Activated CD4-positive, alpha-beta T cell treated with anti-CD3 and anti-CD28 coated beads for 48 hours (primary cell): Measurements from ENCODE around the gene ID3.

Source experiments
- DNase-seq: peaks from one replicate; pipeline ENCODE4 v3.0.0-alpha.2; 2020

Gene ID3, protein sequence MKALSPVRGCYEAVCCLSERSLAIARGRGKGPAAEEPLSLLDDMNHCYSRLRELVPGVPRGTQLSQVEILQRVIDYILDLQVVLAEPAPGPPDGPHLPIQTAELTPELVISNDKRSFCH

DNA sequence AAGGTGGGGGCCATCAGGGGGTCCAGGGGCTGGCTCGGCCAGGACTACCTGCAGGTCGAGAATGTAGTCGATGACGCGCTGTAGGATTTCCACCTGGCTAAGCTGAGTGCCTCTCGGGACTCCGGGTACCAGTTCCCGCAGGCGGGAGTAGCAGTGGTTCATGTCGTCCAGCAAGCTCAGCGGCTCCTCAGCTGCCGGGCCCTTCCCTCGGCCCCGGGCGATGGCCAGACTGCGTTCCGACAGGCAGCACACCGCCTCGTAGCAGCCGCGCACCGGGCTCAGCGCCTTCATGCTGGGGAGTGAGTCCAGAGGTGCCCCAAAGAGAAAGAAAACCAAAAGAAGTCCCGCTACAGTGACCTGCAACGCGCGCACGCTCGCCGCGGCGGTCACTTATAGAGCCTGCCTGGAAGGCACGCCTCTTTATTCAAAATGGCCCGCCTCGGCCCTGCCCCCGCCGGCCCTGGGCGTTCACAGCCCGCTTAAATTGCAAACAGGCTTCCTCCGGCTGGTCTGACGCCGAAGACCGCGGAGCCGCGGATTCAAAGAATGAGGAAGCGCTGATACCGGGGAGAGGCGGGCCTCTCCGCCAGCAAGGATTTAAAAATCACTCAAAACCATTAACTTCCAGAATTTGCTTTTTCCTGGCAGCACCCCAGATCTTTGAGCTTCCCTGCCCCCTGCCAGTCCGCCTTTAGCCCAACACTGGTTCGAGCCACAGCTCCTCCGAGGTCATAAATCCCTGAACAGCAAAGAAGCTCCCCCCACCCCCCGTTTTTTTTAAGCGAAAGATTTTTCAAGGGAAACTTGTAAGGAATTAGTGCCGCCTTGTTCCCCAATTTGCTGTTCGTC is at the start of gene ID3:
Gene ID3, minus strand, starts transcription at position 366 of the 849 bp plus-strand sequence. Its CDS starts 75 bp downstream, at position 291.
- peak; percentile 93 for DNase-seq

DNA sequence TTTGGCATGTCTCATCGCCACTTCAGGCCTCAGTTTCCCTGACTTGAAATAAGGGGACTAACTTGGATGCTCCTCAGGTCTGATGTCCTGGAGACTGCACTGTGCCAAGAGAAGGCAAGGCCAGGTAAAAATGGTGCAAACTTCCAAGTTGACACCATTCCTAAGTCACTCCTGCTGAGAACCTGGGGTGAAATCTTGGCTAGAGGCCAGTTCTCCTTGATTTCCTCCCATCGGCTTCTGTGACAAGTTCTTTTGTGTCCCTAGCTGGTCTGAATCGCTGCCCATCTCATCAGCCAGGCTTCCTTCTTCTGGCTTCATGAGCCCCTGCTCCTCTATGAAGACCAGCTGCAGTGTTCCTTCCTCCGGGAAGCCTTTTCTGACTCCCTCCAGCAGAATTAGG is 48.6 kb upstream of the ID3 start:
- DNase-seq = no peak

DNA sequence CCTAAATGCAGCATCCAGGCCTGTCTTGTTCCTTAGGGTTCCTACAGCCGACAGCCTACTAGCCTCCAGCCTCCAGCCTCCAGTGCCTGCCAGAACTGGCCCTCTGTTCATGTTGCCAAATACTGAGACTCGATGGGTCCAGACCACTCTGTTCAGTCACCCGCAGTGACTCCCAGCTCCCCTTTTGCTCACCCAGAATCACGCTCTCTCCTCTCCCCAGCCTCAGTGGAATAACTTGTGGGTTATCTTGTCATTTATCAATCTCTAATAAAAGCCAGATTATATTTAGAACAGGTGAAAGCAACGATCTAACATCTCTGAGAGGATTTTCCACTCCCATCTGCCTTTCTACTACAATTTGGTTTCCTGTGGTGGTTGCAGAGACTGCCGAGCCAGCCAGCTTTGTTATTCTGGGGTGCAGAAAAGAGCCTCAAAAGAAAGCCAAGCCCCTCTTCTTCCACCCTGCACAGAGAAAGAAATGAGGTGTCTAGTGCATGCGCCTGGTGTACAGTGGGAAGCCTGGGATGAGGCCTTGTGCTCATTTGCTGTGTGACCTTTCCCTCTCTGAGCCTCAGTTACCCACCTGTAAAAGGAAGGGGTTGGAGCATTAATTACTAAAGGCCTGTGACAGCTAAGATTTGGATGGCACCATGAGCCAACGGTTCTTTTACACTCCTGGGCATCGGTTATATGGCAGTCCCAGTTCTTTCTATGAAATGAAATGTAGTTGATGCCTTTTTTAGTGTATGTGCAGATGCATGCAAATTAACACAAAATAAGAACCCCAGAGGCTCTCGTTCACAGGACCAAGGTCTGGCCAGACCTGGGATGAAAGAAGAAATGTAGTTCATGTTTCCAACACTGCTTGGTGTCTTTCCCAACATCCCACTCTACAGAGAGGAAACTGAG is 42.9 kb upstream of the ID3 start:
- DNase-seq = no peak

DNA sequence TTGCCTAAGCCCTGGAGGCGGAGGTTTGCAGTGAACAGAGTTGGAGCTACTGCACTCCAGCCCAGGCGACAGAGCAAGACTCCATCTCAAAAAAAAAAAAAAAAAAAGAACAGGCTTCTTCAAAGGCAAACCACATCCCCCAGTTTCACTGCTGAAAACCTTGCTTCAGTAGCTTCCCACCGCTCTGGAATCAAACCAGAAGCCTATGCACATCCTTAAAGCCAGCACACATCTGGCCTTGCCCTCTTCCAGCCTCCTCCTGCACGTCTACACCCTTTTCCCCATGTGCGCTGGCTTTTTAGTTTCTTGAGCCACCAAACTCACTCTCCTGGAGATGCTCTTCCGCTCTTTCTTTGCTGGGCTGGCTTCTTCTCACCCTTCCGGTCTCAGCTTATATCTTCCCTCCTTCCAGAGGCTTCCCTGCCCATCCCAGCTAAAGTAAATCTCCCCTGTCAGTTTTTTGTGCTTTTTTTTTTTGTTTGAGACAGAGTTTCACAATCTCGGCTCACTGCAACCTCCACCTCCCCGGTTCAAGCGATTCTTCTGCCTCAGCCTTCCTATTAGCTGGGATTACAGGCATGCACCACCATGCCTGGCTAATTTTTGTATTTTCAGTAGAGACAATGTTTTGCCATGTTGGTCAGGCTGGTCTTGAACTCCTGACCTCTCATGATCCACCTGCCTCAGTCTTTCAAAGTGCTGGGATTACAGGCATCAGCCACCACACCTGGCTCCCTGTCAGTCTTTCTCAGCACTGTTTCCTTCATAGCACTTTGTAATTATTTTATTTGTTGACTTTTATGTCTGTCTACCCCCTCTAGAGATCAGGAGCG is 42.0 kb upstream of the ID3 start:
- DNase-seq = no peak

DNA sequence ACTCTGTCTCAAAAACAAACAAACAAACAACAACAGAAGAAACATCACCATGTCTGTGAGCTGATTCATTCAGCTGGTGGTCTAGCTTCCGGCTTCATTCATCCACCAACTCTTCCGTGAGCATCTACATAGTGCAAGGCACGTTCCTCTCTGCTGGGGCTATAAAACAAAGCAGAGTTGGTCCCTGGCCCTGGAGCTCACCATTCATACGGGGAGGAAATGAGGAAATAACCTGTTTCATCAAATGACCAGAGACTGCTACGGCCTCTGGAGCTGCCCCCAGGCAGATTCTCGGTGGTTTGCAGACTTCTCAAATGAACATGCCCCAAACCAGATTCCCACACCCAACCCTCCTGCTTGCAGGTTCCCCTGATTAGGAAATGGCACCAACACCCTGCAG is 41.0 kb upstream of the ID3 start:
- DNase-seq = no peak

DNA sequence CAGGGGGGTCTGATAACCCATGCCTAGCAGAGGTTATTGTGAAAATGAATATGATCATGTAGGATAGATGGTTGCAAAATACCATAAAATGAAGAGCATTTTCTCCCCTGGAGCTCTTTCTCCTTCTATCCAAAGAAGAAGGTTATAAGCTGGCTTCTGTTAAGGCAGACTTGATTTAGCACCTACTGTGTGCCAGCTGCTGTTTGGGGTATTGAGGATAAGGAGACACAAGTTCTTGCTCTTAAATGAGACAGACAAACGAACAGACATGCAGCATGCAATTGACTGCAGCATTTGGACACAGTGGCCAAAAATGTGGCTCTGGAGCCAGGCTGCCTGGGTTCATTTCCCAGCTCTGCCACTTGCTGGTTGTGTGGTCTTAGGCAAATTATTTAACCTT is 39.8 kb upstream of the ID3 start:
- DNase-seq = no peak

DNA sequence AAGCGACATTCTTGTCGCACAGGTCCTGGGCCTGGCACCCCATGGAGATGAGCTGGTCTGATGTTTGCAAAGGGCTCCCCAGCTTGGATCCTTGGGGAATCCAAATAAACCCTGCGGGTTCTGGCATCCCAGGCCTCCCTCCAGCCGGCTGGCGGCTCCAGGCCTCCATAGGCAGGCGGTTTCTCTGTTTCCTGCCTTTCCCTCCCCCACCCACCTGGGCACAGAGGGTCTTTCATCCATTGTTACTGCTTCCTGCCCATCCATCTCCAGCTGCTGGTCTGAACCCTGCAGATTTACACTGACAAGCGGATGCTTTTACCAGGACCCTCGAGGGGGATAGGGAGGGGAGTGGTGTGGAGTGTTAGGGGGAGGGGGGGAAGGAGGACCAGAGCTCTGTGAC is 39.1 kb upstream of the ID3 start:
- no peak for DNase-seq

DNA sequence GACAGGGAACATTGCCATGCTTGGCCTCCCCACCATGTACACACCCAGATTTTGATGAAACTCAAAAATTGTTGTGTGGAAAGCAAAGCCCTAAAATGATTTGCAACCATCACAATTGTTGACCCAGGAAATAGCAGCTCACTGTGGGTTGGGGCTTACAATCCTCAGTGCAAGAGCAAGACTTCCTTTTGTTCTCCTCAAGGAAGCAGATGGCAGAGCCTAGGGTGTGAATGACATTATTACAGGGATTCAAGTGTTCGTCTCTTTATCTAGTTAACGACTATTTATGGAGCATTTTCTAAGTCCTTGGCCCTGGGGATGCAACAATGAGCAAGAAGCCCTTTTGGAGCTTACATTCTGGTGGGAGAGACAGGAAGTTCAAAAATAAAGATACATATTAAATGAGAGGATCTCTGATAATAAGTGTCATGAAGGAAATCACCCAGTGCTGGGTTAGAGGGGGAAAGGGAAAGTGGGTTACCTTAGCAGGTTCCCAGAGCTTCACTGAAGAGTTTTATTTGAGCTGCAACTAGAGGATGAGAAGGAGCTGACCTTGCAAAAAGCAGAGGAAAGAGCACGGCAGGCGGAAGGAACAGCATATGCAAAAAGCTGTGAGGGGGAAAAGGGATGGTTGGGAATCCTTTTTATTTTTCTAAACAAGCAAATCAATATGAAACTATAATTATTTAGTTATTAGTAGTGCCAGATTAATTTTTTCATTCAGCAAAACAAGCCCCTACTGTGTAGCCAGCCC is 38.5 kb upstream of the ID3 start:
- DNase-seq = no peak

DNA sequence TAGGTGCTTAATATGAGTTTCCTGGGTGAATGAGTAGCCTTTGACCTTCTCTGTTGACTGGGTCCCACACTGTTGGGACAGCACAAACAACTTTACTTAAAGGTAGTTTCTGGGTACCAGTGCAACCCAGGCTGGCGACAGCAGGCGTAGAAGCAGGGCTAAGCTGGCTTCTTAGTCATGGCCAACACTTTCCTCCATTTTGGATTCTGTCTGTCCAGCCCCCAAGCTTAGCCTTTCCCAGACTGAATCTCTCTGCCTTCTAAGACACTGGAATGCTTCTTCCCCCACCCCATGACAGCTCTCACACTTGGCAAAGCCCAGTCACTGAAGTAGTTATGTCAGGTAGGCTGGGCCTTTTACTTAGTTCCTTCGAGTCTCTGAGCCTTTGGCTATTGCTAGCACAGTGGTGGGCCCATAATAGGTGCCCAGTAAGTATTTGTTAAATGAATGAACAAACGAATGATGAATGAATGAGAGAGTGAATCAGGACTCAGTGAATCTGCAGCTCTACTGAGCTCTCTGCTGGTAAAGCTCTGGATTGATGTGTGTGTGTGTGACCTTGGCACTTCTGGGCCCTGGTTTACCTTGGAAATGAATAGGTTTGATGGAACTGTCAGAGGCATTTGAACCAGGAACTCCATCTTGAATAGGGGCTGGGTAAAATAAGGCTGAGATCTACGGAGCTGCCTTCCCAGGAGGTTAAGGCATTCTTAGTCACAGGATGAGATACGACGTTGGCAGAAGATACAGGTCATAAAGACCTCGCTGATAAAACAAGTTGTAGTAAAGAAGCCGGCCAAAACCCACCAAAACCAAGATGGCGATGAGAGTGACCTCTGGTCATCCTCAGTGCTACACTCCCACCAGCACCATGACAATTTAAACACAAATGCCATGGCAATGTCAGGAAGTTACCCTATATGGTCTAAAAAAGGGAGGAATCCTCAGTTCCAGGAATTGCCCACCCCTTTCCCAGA is 37.4 kb upstream of the ID3 start:
- no peak for DNase-seq

DNA sequence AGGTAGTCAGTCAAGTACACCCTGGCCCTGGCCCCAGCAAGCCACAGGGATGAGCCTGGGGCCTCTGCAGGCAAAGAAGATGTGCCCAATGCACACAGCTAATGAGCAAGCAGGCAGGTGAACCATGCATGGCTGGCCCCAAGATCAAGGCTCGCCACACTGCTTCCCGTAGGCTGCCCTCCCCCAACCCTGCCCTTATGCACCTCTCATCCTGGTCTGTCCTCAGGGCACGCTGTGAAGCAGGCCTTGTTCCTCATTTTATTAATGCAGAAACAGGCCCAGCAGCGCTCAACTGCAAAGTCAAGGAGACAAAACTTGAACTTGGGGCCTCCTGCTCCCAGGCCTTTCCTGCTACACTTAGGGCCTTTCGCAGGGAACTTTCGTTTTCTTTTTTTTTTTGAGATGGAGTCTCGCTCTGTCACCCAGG is 35.6 kb upstream of the ID3 start:
- DNase-seq = no peak

DNA sequence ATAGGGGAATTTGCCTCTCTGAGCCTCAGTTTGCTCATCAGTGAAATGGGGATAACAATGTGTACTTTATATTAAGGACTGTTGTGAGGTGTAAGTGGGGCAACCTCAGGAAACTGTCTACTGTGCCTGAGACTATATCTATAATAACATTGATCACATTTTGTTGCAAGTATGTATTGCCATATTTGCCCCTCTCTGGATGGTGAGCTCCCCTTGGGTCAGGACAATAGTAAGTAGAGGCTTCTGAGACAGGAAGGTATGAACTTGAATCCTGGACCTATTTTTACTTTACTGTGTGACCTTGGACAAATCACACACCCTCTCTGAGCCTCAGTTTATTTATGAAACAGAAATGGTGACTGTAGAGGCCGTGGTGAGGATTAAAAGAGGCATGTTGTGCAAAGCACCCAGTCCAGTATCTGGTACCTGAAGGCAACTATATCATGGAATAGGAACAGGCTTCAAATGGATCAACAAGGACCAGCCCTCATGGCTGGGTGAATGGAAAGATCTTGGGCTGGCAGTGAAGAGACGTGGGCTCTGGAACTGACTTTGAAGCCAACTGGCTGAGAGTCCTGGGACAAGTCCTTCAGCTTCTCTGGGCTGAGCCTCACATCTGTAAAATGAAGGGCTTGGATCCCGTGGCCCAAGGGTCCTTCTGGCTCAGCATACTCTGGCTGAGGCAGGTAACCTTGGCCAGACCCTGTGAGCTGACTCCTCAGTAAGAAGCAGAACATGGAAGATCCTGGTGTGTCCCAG is 35.0 kb upstream of the ID3 start:
- DNase-seq = no peak

DNA sequence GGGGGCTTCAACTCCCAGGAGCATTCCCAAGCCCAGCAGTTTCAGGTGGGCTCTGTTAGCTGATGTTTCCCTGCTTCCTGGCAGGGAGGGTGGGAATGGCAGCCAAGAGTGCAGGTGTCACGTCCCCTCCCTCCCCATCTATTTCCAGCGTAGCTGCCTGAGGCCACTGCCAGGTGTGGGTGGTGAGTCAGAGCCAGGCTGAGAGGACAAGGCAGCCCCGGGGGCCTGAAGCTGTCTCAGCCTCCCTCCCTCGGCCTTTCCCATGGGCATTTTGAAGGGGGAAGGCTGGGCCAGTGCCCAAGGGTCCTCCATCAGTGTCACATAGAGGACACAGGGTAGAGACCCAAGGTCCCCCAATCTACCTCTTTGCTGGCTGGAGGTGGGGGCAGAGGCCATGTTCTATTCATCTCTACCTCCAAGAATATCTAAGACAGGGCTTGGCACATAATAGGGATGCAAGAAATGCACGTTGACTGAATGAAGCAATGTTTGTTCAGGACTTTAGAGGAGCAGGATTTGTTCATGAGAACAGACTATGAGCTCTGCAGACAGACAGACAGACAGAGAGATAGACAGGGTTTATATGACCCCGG is 34.4 kb upstream of the ID3 start:
- no peak for DNase-seq

DNA sequence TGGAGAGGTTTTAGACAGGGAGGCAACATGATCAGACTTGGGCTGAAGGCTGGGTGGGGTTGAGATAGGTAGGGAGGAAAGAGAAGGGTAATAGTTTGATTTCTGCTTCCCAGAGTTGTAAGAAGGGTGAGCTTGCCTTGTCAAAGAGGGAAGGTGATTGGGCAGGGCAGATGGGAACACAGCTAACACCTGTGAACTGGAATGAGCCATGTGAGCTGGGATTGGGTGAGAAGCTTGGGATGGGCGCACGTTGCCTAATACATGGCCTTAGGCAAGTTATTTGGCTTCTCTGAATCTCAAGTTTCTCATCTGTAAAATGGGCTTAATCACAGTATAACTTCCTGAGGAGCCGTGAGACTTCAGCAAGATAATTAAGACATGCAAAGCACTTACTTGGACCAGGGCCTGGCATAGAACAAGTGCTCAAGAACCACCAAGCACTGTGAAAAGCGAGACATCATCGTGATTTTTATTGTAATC is 33.8 kb upstream of the ID3 start:
- no peak for DNase-seq

DNA sequence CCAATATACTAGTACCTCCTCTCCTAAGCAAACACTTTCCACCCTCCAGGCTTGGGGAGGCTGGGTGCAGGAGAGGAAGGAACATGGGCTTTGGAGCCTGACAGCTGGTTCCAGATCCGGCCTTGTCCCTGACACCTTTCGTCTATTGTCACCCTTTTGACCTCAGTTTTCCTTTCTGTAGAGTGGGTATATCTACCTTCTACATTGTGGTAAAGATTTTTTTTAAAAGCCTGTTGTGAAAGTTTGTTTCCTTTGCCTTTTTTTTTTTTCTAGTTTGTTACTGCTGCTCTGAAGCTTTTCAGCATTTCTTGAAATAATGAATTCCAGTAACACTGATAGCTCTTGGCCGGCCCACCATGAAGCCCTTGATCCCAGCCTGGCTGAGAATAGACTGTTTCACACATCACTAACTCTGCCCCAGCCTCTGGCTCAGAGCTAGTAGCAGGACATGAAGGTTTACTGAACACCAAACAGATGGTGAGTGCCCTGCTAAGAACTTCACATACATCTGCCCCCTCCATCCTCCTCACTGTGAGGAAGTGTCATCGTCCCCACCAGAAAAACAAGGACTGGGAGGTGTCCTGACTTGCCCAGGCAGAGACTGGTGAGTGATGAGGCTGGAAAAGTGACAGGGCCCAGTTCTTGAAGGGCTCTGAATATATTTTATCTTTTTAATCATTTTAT is 33.0 kb upstream of the ID3 start:
- DNase-seq = no peak

DNA sequence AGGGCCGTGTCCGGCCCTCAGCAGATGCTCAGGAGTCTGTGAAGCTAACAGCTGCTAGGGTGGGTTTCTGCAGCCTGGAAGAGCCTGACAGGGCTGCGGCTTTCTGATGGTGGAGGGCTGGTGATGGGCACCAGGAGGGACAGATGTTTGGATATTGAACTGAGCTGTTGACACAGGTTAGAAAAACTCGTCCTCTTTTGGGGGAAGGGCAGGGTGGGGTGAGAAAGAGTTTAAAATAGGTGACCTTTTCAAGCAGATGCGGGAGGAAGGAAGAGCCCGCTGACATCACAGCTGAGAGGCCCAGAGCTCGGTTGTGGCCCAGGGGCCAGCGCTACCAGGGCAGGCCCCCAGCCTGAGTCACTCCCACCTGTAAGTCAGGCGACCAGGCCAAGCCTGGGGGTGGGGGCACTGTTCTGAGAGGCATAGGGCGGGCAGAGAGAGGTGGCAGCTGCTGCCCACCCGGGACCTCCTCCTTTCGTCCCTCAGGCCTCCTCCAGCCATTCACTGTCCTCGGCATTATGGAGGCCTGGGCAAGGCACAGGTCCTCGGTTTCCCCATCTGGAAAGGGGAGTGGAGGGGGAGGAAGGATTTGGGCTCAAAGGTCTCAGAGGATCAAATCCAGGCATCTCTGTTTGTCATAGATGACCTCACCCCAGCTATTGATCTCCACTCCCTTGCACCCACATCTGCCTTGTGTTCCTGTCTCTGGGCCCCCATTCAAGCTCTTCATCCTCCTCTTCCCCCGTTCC is 32.3 kb upstream of the ID3 start:
- DNase-seq = peak; percentile 72

DNA sequence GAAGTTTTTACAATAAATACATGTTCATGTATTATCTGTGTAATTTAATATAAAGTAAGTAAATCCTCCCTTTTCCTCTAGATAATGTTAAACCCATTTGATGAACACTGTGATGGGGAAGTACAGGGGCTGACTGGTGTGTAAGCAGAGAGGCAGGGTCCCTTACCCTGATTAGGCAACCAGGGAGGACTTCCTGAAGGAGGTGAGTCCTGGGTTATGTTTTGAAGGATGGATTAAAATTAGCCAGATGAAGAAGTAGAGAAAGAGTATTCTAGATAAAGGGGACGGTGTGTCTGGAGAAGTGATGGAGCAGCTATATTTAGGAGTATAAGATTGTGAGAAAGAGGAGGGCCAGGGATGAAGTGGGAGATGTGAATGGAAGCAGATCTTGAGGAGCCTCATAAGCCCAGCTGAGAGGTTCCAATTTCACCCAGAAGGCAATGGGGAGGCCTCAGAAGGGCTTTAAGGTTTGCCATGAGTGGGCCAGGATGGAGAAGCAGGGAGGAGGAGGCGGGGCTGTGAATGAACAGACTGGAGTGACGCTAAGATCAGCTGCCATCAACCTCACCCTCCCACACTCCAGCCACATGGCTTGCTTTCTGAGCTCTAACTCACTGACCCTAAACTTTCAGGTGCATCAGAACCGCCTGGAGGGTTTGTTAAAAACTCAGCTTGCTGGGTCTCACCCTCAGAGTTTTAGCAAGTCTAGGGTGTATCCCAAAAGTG is 30.9 kb upstream of the ID3 start:
- DNase-seq = peak; percentile 72

DNA sequence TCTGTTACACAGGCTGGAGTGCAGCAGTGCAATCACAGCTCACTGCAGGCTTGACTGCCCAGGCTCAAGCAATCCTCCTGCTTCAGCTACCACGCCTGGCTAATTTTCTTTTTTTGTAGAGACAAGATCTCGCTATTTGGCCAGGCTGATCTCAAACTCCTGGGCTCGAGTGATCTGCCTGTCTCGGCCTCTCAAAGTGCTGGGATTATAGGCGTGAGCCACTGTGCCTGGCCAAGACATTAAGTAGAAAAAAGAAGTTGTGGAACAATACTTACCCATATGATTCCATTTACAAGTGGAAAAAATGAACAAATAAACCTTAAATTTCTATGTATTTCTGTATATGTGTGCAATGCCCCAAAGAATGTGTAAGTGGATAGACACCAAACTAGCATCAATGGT is 30.3 kb upstream of the ID3 start:
- no peak for DNase-seq
